Right ventricle myocardium superior (tissue), 1 donor: ENCODE data around the gene LLCFC1. TPM values are rescaled to one million over a fixed set of nuclear protein-coding genes. Genes with fewer than 3 reads are reported as not detected.

Experiments
- ATAC-seq: fragments of 200-7000 bp; cut with Tn5 transposase; one replicate; pipeline ENCODE4 v1.9.1; 2020; ENCODE audit warnings: mild to moderate bottlenecking; ENCODE audit not compliant: poor library complexity
- DNase-seq: peaks from one replicate; pipeline ENCODE4 v3.0.0-alpha.2; 2020
- intact Hi-C: fragments of 100-400 bp; cut with DNase I; formaldehyde crosslinking; loops from one replicate; pipeline ENCODE4 v1.11.2; 2022
- long read RNA-seq: library from polyadenylated mRNA; unstranded; transcript quantifications from one replicate; pipeline ENCODE4 v2.0.0, GENCODE V29; 2021
- total RNA-seq: library from RNA; stranded (reverse); fragmentation: NEBNext Ultra II Directional; extraction: Animal tissue kit (Norgen Biotek cat#: 25700); gene quantifications from one replicate; pipeline ENCODE4 v1.2.1, GENCODE V29; 2021
- donor health status: DM: no; HTN: yes; CAD: no; lungs with severe emphysema.

LLCFC1 gene
- total RNA-seq: not detected
- long read RNA-seq: 0 reads

GRCh38 chr7:142939226-142939910, at the start of gene LLCFC1:
LLCFC1 (plus strand) TSS chr7:142939484; CDS start chr7:142939622, 138 bp downstream.
- no peak for DNase-seq
- ATAC-seq: no peak
- intact Hi-C loops: no loop called here

GRCh38 chr7:142889816-142890215, 49.5 kb upstream of the LLCFC1 start:
- DNase-seq (no peak), ATAC-seq (no peak)
- intact Hi-C loops: no loop called here

- ATAC-seq: no peak
- intact Hi-C loops: no loop called here
- no peak for DNase-seq
These were observed 48.3 kb upstream of the LLCFC1 start for GRCh38 chr7:142890874-142891485.

- no peak for DNase-seq
- intact Hi-C loops: no loop called here
- ATAC-seq: no peak
These were observed 47.7 kb upstream of the LLCFC1 start for GRCh38 chr7:142891490-142892082.

GRCh38 chr7:142892951-142893350, 46.3 kb upstream of the LLCFC1 start:
- DNase-seq: no peak
- intact Hi-C loops: no loop called here
- no peak for ATAC-seq

- no peak for DNase-seq
- no peak for ATAC-seq
- intact Hi-C loops: no loop called here
These were observed 44.9 kb upstream of the LLCFC1 start for GRCh38 chr7:142894112-142894984.

- ATAC-seq: no peak
- intact Hi-C loops: no loop called here
- no peak for DNase-seq
These were observed 44.2 kb upstream of the LLCFC1 start for GRCh38 chr7:142894985-142895593.

- no peak for ATAC-seq
- intact Hi-C loops: no loop called here
- DNase-seq: no peak
These were observed 43.1 kb upstream of the LLCFC1 start for GRCh38 chr7:142896151-142896550.

- no peak for DNase-seq
- intact Hi-C loops: no loop called here
- no peak for ATAC-seq
These were observed 42.4 kb upstream of the LLCFC1 start for GRCh38 chr7:142896741-142897379.

GRCh38 chr7:142897691-142898090, 41.6 kb upstream of the LLCFC1 start:
- no peak for DNase-seq
- no peak for ATAC-seq
- intact Hi-C loops: no loop called here

GRCh38 chr7:142898377-142899170, 40.7 kb upstream of the LLCFC1 start:
- intact Hi-C loops: no loop called here
- ATAC-seq: no peak

GRCh38 chr7:142899661-142900060, 39.6 kb upstream of the LLCFC1 start:
- DNase-seq: no peak
- ATAC-seq: no peak
- intact Hi-C loops: no loop called here

More at GRCh38 chr7:142898377-142899170, 40.7 kb upstream of the LLCFC1 start:
- no peak for DNase-seq

GRCh38 chr7:142901426-142902259, 37.6 kb upstream of the LLCFC1 start:
- intact Hi-C loops: no loop called here
- ATAC-seq (no peak), DNase-seq (no peak)

GRCh38 chr7:142904128-142904527, 35.2 kb upstream of the LLCFC1 start:
- no peak for DNase-seq
- intact Hi-C loops: no loop called here
- no peak for ATAC-seq

- DNase-seq: no peak
- ATAC-seq: no peak
- intact Hi-C loops: no loop called here
These were observed 33.5 kb upstream of the LLCFC1 start for GRCh38 chr7:142905759-142906158.

GRCh38 chr7:142906643-142907042, 32.6 kb upstream of the LLCFC1 start:
- DNase-seq: no peak
- no peak for ATAC-seq
- intact Hi-C loops: no loop called here

- intact Hi-C loops: no loop called here
- DNase-seq: no peak
- ATAC-seq: no peak
These were observed 31.0 kb upstream of the LLCFC1 start for GRCh38 chr7:142908290-142908689.
